NCI-H2029 treated with DMSO at 0.1 percent for 48 hours (cell line): ENCODE measurements around the gene TBXAS1.

ENCODE experiments used
- DNase-seq: peaks from one replicate; lab custom pipeline; 2025; lab: John Stamatoyannopoulos, UW

The TBXAS1 gene

GRCh38 chr7:140000666-140001268 is 171.7 kb downstream of the TBXAS1 start:
- no peak for DNase-seq

DNA sequence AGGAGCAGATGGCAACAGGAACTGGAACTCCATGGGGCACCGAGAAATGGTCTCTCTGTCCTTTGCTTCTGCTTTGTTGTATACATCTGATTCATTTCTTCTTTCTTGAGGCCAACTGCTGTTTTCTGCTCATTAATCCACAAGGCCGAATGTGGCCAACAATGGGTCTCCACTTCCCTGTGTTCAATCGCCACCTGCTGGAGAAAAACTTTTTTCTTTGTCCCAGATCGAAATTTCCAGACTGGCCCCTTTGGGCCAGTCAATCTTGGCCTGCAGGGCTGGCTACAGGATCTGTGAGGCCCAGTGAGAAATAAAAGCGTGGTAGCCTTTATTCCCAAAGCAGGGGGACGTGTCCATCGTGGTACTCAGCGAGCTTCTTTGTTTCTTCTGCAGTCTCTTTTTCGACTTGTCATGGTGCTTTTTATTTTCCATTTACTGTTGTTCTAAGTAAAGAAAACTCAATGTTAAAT is 174.9 kb downstream of the TBXAS1 start:
- DNase-seq = no peak

DNA sequence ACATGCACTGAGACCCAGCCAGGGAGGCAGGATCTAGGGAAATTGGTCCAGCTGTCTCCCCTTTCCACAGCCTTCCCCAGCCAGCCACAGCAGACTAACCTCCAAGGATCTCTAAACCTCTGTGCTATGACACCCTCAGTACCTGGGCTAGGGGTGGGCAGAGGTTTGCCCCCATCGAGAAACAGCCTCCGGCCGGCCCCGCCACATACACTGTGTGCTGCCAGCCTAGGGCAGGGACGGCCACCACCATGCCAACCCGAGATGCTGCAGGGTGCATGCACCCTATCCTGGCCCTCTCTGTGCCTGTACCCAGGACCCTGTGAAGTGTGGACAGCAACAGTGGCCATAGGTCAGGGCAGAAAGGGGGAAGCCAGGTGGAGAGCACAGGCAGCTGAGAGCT is 175.6 kb downstream of the TBXAS1 start:
- no peak for DNase-seq

- no peak for DNase-seq
These were observed 176.3 kb downstream of the TBXAS1 start for GRCh38 chr7:140005341-140005740.

- no peak for DNase-seq
These were observed 176.9 kb downstream of the TBXAS1 start for GRCh38 chr7:140005754-140006503.

DNA sequence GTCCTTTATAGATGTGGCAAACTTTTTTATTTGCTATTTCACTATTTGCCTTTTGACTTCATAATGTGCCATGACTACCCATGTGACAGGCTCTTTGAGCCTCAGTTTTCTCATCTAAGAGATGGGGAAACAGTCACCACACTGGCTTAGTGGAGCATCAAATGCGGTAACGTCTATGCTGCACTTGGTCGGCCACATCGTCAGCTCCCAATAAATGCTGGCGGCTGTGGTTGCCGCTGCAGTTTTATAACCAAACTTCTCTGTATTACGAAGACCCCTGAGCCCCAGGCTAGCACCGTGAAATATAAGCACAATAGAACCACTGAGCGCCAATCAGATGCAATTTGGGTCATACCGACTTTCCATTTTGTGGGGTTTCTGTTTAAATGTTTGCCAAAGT is 177.5 kb downstream of the TBXAS1 start:
- no peak for DNase-seq

- no peak for DNase-seq
These were observed 178.1 kb downstream of the TBXAS1 start for GRCh38 chr7:140007051-140007690.

DNA sequence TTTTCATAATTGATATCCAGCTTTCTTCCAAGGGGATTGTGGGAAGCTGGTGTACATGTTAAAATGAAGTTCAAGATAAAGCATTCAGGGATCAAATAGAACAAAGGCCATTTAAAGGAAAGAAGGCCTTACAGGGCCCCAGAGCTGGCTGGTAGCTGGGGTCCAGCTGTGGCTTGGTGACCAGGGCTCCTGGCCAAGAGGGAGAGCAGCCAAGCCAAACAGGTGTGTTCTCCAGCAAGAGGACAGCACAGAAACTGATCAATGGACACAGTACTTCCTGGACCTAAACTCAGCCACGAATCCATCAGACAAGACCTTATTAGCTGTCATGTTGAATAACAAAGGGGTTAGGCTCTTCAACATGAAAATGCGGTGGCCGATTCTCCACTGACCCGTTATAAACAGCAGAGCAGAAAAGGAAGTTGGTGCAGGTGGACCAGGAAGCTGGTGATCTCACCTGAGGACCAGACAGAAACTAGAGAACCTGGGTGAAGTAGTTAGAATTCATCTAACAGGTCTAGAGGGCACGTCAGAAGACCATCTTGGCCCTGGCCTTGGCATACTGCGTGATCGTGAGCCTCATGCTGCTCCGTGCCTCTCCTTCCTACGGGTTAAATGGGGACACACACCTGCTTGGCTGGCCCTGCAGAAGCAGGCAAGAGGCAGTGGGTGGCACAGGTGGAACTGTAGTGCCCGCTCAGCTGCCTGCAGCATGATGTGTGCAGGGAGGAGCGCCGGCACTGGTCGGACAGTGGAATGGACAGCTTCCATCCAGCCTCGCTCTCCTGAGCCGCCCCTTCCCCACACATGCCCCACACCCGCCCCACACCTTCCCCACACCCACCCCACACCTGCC is 179.9 kb downstream of the TBXAS1 start:
- DNase-seq = peak; percentile 72

DNA sequence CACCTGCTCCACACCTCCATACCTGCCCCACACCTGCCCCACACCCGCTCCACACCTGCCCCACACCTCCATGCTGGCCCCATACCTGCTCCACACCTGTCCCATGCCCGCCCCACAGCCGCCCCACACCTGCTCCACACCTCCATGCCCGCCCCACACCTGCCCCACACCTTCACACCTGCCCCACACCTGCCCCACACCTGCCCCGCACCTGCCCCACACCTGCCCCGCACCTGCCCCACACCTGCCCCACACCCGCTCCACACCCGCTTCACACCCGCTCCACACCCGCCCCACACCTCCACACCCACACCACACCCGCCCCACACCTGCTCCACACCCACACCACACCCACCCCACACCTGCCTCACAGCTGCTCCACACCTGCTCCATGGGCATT is 180.7 kb downstream of the TBXAS1 start:
- no peak for DNase-seq

GRCh38 chr7:140010194-140010895 is 181.3 kb downstream of the TBXAS1 start:
- DNase-seq = no peak

- no peak for DNase-seq
These were observed 184.6 kb downstream of the TBXAS1 start for GRCh38 chr7:140013676-140014075.

GRCh38 chr7:140014123-140014522 is 185.1 kb downstream of the TBXAS1 start:
- no peak for DNase-seq

GRCh38 chr7:140015471-140015970 is 186.5 kb downstream of the TBXAS1 start:
- DNase-seq = no peak

DNA sequence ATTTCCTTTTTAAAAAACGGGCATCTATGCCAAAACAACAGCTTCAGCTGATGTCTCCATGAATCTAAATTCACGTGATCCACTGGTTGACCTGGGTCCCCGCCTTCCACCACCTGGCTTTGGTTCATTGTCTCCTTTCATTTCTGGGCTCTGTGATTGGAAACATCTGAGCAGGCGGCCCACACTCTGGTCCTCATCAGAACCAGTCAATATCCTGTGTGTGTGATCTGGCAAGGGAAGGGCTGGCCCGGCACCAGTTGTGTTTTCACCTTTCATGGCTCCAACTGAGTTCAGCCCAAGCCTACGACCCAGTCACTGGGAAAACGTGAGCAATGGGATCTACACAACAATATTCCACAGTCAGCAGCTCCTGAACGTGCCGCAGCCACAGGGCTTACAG is 187.5 kb downstream of the TBXAS1 start:
- no peak for DNase-seq

DNA sequence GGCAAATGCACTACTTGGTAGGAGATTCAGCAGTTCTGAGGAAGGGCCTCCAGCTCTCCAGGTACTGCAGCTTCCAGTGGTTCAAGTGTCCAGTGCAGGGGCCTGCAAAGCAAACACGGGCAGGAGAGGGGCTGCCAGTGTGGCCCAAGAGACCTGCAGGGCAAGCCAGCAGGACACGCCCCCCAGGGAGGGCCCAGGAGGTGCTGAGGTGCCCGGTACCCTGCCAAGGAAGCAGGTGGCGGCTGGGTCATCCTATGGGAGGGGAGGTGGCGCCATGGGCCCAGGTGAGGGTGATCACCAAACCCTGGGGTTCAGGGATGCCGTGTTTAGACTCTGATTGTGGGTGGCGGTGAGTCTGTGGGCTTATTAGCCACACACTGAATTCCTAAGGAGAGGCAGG is 188.0 kb downstream of the TBXAS1 start:
- no peak for DNase-seq

DNA sequence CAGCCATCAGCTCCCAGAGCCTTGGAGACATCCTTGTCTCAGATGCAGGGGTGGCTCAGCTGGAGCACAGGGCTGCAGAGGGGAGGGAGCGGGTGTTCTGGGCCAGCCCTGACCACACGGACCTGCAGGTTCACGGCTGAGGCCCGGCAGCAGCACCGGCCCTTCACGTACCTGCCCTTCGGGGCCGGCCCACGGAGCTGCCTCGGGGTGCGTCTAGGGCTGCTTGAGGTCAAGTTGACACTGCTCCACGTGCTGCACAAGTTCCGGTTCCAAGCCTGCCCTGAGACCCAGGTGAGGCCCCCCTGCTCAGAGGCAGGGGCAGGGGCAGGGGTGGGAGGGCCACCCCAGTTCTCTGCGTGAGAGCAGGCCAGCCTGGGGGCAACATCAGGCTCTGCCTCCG is 188.5 kb downstream of the TBXAS1 start:
- no peak for DNase-seq

GRCh38 chr7:140018125-140019043 is 189.3 kb downstream of the TBXAS1 start:
- DNase-seq = no peak

- no peak for DNase-seq
These were observed 190.1 kb downstream of the TBXAS1 start for GRCh38 chr7:140019172-140019571.

DNA sequence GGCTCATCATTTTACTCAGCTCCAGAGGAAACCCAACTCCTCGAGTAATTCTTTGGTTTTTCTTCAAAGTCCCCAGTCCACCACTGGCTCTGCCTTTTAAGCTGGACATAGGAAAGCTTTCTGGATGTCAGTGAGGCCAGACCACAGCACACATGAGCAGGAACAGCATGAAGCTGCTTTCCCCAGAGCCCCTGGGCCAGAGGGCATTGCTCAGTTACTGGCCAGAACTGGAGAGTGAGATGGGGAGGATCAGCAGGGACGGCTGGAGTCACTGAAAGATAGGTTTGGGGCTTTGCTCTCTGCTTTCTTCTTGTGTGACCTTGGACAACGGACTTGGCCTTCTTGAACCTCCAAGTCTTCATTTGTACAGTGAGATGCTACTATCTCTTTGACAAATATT is 190.5 kb downstream of the TBXAS1 start:
- DNase-seq = no peak

DNA sequence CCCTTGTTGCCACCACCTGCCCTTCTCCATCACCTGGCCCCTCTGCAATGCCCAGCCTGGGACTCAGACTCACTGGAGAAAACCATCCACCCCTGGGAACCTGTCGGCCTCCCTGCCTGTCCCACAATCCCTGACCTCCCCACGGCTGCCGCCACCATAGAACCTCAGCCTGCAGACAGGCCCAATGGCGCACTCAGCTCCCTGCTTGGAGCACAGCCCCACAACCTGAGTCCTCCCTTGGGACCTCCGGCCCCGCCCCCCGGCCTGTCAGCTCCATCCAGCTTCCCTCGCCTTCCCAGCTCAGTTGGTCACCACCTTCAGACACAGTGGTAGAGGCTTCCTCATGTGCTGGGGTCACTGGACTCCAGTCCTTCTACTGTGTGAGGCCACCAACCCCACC is 192.5 kb downstream of the TBXAS1 start:
- no peak for DNase-seq
